ENCODE results near the gene EPGN.

The EPGN gene

DNA sequence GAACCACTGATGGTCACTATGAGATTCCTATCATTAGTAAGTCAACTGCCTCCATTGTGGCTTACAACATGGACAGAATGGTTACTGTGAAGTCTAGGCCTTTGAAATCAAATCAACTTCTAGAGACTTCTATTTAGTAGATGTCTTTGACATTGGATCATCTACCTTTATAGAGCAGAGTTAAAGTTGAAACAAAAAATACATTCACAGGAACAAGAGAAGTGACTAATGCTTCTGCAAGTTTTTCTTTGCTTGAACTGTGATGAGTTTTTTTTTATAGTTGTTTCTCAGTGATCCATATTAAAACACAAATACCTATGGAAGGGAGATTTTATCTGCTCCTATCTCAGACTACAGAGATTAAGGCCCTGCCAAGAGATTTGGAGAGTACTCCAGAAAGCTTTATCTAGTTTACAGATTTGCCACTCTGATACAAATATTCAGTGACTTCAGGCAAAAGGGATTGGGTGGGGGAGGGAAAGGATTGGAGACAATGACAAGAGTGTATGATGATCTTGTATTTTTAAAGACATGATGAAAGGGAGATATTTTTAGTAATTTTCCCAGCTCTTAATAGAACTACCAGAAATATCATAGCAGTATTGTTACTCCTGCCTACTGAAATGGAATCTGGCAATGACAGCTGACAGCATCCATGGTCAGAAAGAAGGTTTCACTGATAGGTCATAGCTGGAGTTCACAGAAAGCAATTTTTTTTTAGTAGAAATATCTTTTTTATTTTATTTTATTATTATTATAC lies 16.0 kb upstream of the EPGN start:
- Mint-ChIP-seq H3K4me3 (no peak overlapping the region), H3K4me1 (ENCODE audit: low read depth) (no peaks in the 10 kb centered on the region), H3K27me3 (no peaks in the 10 kb centered on the region), H3K9me3 (no peaks in the 10 kb centered on the region), H3K36me3 (ENCODE audit: low read depth) (peaks cover 4% of the 10 kb centered on the region), H3K27ac (no peak overlapping the region)

DNA sequence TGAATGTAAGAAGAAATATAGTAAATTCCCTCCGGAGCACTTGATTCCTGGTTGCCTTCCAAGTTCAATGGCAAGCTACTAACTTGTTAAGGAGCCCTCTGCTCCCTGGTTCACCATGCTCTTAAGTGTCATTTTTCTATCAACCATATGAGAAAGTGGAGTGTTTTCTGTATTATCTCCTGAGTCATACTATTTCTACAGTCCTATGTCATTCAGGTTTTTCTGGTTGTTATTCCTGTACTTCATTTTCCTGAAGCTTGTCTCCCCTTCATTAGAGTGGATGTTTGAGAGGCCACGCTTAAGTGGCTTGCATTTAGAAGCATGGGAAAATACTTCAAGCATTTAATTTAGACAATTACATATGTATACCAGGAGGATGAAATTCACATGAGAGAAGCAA lies 14.7 kb upstream of the EPGN start:
- Mint-ChIP-seq H3K36me3 (ENCODE audit: low read depth) (peaks cover 4% of the 10 kb centered on the region), H3K4me1 (ENCODE audit: low read depth) (no peaks in the 10 kb centered on the region), H3K9me3 (no peaks in the 10 kb centered on the region), H3K4me3 (no peak overlapping the region), H3K27ac (no peak overlapping the region), H3K27me3 (no peaks in the 10 kb centered on the region)

DNA sequence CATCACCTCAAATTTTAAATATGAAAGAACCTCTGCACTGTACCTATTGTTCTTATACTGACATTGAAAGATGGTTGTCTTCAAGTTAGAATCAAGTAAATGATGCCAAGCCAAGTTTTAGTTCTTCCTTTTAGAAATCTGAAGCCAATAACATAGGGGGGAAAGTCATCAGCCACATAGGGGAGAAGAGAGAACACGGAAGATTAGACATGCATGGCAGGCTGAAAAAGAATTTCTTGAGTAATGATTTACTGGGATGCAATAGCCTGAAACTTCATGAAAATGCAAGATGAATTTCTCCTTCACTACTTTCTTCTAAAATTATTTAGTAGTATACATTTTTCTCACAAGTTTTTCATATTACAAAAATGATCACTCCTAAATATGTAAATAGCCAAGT lies 13.6 kb upstream of the EPGN start:
- Mint-ChIP-seq H3K4me1 (ENCODE audit: low read depth) (no peaks in the 10 kb centered on the region), H3K27me3 (no peaks in the 10 kb centered on the region), H3K36me3 (ENCODE audit: low read depth) (peaks cover 4% of the 10 kb centered on the region), H3K4me3 (no peak overlapping the region), H3K9me3 (no peaks in the 10 kb centered on the region), H3K27ac (no peak overlapping the region)

DNA sequence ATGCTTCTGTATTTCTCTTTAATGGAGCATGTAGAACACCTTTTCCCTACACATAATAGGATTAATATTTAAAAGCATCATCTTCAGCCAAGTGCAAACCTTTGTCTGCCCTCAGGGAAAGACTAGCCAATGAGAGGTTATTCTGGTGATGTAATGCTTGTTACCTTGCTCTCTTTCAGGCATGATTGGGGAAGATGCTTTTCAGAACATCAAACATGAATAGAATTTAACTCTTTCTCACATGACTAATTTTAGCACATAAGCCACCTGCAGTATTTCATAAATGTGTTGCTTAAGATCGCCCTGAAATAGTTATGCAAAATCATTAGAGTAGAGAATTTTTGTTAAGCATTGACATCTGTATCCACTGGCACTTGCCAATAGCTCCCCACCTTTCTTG lies 10.7 kb upstream of the EPGN start:
- Mint-ChIP-seq H3K36me3 (ENCODE audit: low read depth) (peaks cover 4% of the 10 kb centered on the region), H3K4me1 (ENCODE audit: low read depth) (no peaks in the 10 kb centered on the region), H3K9me3 (no peaks in the 10 kb centered on the region), H3K27ac (no peak overlapping the region), H3K4me3 (no peak overlapping the region), H3K27me3 (no peaks in the 10 kb centered on the region)

DNA sequence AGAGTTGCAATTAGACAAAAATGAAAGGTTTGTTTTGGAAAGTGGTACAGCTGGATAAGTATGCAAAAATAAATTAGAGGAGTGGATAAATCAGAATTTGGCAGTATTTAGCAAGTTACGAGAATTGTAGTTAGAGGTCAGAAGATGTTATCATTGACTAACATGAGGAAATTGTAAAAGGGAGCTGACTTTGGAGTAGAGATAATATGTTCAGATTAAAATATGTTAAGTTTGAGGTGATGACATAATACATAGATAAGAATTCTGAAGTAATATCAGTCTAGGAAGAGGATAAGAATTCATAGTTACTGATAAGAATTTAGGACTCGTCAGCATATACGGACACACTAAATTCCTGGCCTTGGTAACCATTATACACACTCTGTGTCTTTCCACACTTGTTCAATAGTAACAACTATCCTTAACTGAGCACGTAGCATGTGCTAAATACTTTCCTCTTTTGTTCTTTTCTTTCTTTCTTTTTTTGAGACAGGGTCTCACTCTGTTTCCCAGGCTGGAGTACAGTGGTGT lies 4.1 kb upstream of the EPGN start:
- H3K27ac Mint-ChIP-seq, result no peak overlapping the region
- peaks cover 6% of the 10 kb centered on the region for H3K4me1 Mint-ChIP-seq (ENCODE audit: low read depth)
- H3K4me3 Mint-ChIP-seq, result no peak overlapping the region
- H3K27me3 Mint-ChIP-seq, result peaks cover 4% of the 10 kb centered on the region
- H3K9me3 Mint-ChIP-seq, result no peaks in the 10 kb centered on the region
- no peaks in the 10 kb centered on the region for H3K36me3 Mint-ChIP-seq (ENCODE audit: low read depth)

DNA sequence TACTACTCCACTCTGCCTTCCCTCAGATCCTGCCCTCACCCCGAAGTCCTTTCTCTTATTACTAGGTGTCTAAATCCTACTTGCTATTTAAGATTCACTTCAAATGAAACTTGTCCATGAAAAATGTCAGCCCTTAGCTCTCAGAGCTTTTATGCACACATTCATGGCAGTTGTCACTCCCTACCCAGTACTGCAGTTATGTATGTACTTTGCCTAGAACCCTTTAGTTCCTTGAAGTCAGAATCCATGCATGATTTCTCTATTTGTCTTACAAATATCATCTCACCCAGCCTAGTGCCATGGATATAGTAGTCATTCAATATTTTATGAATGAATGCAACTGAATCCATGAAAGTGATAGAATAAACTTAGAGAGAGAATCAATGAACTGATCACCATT lies 3.3 kb upstream of the EPGN start:
- no peak overlapping the region for H3K27ac Mint-ChIP-seq
- no peaks in the 10 kb centered on the region for H3K9me3 Mint-ChIP-seq
- H3K4me1 Mint-ChIP-seq (ENCODE audit: low read depth), result peaks cover 6% of the 10 kb centered on the region
- H3K4me3 Mint-ChIP-seq, result no peak overlapping the region
- H3K36me3 Mint-ChIP-seq (ENCODE audit: low read depth), result no peaks in the 10 kb centered on the region
- H3K27me3 Mint-ChIP-seq, result peaks cover 4% of the 10 kb centered on the region

DNA sequence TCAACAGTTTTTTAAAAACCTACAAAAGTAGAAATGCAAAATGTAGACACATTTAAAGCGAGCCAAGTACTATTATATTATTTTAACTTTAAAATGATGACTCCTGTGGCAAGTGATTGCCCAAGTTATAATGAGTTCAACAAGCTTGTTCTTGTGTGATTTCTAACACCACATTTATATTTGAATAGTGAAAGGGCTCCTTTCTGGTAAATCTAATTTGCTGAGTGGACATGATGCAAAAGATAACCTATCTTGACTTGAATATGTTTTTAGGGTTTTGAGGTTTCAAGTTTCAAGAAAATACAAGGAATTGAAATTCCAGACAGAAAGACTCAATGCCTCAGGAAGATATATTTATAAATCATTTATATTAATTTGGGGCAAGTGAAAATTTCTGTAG lies 1.1 kb upstream of the EPGN start:
- H3K9me3 Mint-ChIP-seq, result no peaks in the 10 kb centered on the region
- H3K27me3 Mint-ChIP-seq, result peaks cover 4% of the 10 kb centered on the region
- H3K4me3 Mint-ChIP-seq, result no peak overlapping the region
- H3K36me3 Mint-ChIP-seq (ENCODE audit: low read depth), result no peaks in the 10 kb centered on the region
- H3K4me1 Mint-ChIP-seq (ENCODE audit: low read depth), result peaks cover 6% of the 10 kb centered on the region
- no peak overlapping the region for H3K27ac Mint-ChIP-seq

DNA sequence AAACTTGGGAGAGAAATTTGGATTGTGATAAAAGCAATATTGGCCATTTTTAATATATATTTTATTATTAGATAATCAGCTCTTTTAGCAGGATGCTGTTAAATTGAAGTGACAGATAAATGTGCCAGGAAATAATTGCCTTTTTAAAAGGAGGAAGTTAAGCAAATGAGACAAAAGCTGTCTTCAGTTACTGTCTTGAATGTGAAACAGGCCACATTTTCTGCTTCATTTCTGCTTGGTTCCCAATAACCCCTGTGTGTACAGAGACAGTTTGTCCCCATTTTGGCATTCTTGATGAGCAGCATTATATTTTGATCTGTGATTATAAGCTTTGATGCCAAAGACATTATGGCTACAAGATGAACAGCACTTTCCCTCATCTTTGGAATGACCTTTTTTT lies 953 bp downstream of the EPGN start:
- H3K4me3 Mint-ChIP-seq, result no peak overlapping the region
- peaks cover 6% of the 10 kb centered on the region for H3K4me1 Mint-ChIP-seq (ENCODE audit: low read depth)
- H3K27ac Mint-ChIP-seq, result no peak overlapping the region
- no peaks in the 10 kb centered on the region for H3K9me3 Mint-ChIP-seq
- peaks cover 4% of the 10 kb centered on the region for H3K27me3 Mint-ChIP-seq
- H3K36me3 Mint-ChIP-seq (ENCODE audit: low read depth), result no peaks in the 10 kb centered on the region

DNA sequence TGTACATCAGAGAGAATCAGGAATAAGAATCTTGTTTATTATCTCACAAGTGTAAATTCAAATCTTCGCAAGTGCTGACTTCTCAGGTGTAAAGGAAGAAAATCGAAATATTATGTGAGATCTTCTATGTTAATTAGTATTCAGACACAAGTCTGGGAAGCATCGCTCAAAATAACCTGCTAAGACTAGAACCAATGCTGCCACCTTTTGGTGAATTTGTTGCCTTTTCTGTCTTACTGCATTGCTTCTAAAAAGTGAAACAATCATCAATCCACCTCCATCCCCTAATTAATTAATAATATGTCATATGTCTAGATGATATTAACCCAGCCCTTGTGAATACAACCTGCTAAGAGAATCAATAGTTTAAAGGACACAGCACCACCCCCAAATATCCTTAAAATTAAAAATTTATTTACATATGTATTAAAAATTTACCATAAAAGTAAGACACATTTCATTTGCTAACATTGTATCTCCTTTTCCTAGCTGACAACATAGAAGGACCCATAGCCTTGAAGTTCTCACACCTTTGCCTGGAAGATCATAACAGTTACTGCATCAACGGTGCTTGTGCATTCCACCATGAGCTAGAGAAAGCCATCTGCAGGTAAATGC lies 3.5 kb downstream of the EPGN start:
- no peaks in the 10 kb centered on the region for H3K36me3 Mint-ChIP-seq (ENCODE audit: low read depth)
- peaks cover 4% of the 10 kb centered on the region for H3K27me3 Mint-ChIP-seq
- H3K9me3 Mint-ChIP-seq, result no peaks in the 10 kb centered on the region
- H3K4me1 Mint-ChIP-seq (ENCODE audit: low read depth), result peaks cover 6% of the 10 kb centered on the region
- no peak overlapping the region for H3K27ac Mint-ChIP-seq
- no peak overlapping the region for H3K4me3 Mint-ChIP-seq

DNA sequence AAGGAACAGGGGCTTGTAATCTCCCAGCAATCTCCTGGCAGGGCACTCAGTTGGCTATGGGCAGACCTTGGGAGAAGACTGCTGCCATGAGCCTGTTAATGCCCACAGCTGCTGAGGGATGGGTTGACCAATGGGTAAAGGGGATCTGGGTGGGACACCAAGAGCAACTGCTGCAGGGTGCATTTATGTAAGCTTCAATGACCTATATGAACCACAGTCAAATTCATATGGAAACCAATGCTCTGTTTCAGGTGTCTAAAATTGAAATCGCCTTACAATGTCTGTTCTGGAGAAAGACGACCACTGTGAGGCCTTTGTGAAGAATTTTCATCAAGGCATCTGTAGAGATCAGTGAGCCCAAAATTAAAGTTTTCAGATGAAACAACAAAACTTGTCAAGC lies 6.1 kb downstream of the EPGN start:
- Mint-ChIP-seq H3K9me3 (no peaks in the 10 kb centered on the region), H3K27me3 (no peaks in the 10 kb centered on the region), H3K4me3 (no peak overlapping the region), H3K36me3 (ENCODE audit: low read depth) (no peaks in the 10 kb centered on the region), H3K4me1 (ENCODE audit: low read depth) (no peaks in the 10 kb centered on the region), H3K27ac (no peak overlapping the region)

DNA sequence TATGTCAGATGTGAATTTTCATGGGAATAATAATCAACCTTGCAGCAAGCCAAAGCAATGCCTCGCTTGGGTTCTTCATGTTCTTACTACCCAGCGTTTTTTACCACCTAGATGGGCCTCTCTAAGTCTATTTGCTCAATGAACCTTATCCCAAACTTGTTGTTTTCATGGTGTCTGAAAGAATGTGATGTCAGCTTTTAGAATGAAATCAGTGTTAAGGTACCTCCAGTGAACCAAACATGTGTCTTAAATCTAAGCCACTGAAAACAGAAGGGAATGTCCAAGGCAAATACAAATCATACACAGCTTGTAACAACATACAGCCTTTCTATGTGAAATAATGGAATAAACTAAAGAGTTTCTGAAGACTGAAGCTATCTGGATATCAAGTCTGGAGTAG lies 6.7 kb downstream of the EPGN start:
- H3K4me1 Mint-ChIP-seq (ENCODE audit: low read depth), result no peaks in the 10 kb centered on the region

DNA sequence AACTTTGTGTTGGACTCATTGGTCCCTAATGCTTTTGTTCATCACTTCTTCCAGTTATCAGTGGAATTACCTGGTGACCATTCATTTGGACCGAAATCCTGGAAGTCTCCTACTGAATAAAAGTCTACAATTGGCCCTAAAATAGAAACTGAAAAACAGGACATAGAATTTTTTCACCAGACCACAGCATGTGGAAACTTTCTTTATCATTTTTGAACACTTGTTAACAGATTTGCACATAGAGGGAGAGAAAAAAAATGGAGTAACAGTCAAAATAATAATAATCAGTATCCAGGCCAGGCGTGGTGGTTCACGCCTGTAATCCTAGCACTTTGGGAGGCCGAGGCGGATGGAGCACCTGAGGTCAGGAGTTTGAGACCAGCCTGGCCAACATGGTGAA lies 7.1 kb downstream of the EPGN start:
- H3K4me1 Mint-ChIP-seq (ENCODE audit: low read depth), result no peaks in the 10 kb centered on the region
- H3K27ac Mint-ChIP-seq, result no peak overlapping the region
- H3K4me3 Mint-ChIP-seq, result no peak overlapping the region

More for the DNA sequence above, 6.7 kb downstream of the EPGN start:
- no peak overlapping the region for H3K4me3 Mint-ChIP-seq
- H3K36me3 Mint-ChIP-seq (ENCODE audit: low read depth), result no peaks in the 10 kb centered on the region
- no peaks in the 10 kb centered on the region for H3K9me3 Mint-ChIP-seq
- no peaks in the 10 kb centered on the region for H3K27me3 Mint-ChIP-seq
- no peak overlapping the region for H3K27ac Mint-ChIP-seq

DNA sequence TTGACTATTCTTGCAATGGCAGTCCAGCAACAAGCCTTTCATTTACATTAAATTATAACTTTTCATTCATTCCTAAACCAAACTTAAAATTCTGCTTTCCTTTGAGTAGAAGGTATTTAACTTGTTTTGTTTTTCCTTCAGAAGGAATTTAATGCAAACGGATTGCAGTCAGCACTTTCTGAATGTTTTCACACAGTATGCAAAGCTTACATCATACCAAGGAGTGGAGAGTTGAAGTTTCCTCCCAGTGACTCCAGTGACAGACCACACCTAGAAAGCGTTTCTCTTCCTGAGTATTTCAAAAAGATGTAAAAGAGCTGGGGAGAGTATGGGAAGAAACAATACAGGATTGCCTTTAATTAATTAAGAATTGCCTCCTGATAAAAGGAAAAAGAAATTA lies 8.1 kb downstream of the EPGN start:
- H3K36me3 Mint-ChIP-seq (ENCODE audit: low read depth), result no peaks in the 10 kb centered on the region
- H3K9me3 Mint-ChIP-seq, result no peaks in the 10 kb centered on the region
- no peaks in the 10 kb centered on the region for H3K4me1 Mint-ChIP-seq (ENCODE audit: low read depth)
- no peak overlapping the region for H3K4me3 Mint-ChIP-seq
- H3K27me3 Mint-ChIP-seq, result no peaks in the 10 kb centered on the region
- H3K27ac Mint-ChIP-seq, result no peak overlapping the region

More for the DNA sequence above, 7.1 kb downstream of the EPGN start:
- Mint-ChIP-seq H3K36me3 (ENCODE audit: low read depth) (no peaks in the 10 kb centered on the region), H3K9me3 (no peaks in the 10 kb centered on the region), H3K27me3 (no peaks in the 10 kb centered on the region)

DNA sequence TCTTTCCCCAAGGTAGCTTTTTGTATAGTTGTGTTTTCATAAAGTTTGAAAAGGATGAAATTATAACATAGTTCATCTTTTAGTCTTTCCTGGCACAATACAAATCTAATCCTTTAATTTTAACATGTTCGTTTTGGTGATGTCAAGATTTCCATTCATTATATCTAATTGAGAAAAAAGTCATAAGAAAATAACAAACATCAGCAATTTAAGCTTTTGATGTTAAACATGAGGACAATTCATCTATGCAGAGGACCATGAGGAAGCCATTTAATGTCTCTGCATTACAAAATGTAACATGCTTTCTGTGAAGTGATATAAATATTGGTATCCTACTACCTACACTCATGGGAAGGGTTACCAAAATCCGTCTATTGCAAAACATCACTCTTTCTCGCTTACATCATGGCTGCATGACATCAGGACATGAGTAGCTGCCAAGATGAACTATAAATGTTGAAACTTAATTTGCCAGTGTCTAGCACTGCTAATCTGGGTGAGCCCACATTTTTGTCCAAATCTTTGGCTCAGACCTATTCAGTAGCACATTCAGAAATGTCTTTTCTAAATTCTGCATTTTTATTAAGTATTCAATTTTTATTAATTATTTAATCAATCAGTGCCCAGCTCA lies 9.5 kb downstream of the EPGN start:
- no peaks in the 10 kb centered on the region for H3K36me3 Mint-ChIP-seq (ENCODE audit: low read depth)
- no peak overlapping the region for H3K4me3 Mint-ChIP-seq
- peaks cover 7% of the 10 kb centered on the region for H3K27me3 Mint-ChIP-seq
- H3K27ac Mint-ChIP-seq, result no peak overlapping the region
- no peaks in the 10 kb centered on the region for H3K4me1 Mint-ChIP-seq (ENCODE audit: low read depth)
- no peaks in the 10 kb centered on the region for H3K9me3 Mint-ChIP-seq

DNA sequence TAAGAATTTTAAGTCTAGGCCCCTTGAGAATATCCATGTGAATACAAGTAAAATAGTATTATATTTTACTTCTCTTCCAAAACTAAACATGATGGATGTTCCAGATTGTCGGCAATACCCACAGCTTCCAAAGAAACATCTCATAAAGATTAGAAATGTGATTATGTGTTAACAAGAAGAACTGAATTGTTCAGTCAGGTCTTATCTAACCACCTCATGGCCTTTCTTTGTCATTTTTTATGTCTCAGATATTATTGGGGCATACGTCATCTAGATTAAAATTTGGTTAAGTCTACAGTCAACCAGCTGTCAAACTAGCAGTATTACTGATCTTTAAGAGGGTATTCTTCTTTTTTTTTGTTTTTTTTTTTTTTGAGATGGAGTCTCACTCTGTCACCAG lies 10.0 kb downstream of the EPGN start:
- H3K27me3 Mint-ChIP-seq, result peaks cover 7% of the 10 kb centered on the region
- no peaks in the 10 kb centered on the region for H3K36me3 Mint-ChIP-seq (ENCODE audit: low read depth)
- H3K4me3 Mint-ChIP-seq, result no peak overlapping the region
- no peaks in the 10 kb centered on the region for H3K4me1 Mint-ChIP-seq (ENCODE audit: low read depth)
- no peak overlapping the region for H3K27ac Mint-ChIP-seq
- no peaks in the 10 kb centered on the region for H3K9me3 Mint-ChIP-seq
